H1 (cell line): Measurements from ENCODE around the gene ZNF184. TPM values are rescaled to one million over a fixed set of nuclear protein-coding genes. Genes with fewer than 3 reads are reported as not detected.

Experiments
- CHD7 ChIP-seq: fragments of 300-600 bp; sonication (generic); IDR thresholded peaks from 2 replicates; pipeline ENCODE4 v1.7.1; 2012; ENCODE audit warnings: low read length, moderate library complexity, mild to moderate bottlenecking, inconsistent platforms; ENCODE audit not compliant: insufficient replicate concordance
- POLR2AphosphoS5 ChIP-seq: IDR thresholded peaks from 2 replicates; pipeline ENCODE4 v1.6.1; 2011; ENCODE audit warnings: low read depth, low read length
- SAP30 ChIP-seq: fragments of 300-600 bp; sonication (generic); IDR thresholded peaks from 2 replicates; pipeline ENCODE4 v1.7.1; 2012; ENCODE audit warnings: low read length, moderate library complexity, mild to moderate bottlenecking, inconsistent platforms; ENCODE audit not compliant: insufficient read depth, insufficient replicate concordance
- polyA plus RNA-seq, 7 experiments: library from polyadenylated mRNA; depleted of rRNA in 3 of 7; stranded (reverse) in 5 of 7; unstranded in 2 of 7; fragments of >200 nt in 5 of 7; fragments of 200-250 nt in 2 of 7; gene quantifications; 1 replicate in 5 of 7; 2 replicates in 1 of 7; 4 replicates in 1 of 7; pipeline versions ENCODE4 v1.2.1 to v1.2.3, GENCODE V29; 2011 to 2013; ENCODE audit warnings: missing spikeins in 2 of 7, mixed read lengths in 2 of 7
- total RNA-seq: library from RNA; stranded (reverse); fragmentation: NEBNext Ultra II Directional; extraction: Animal tissue kit (Norgen Biotek cat#: 25700); gene quantifications from 2 replicates; pipeline ENCODE4 v1.2.1, GENCODE V29; 2021

ZNF184 gene
- total and polyA plus RNA-seq, 2 of the 8 experiments (the other 6 are each of a cell fraction or from before 2014, with no cell fraction given), result 1.9 to 12.3 TPM

DNA sequence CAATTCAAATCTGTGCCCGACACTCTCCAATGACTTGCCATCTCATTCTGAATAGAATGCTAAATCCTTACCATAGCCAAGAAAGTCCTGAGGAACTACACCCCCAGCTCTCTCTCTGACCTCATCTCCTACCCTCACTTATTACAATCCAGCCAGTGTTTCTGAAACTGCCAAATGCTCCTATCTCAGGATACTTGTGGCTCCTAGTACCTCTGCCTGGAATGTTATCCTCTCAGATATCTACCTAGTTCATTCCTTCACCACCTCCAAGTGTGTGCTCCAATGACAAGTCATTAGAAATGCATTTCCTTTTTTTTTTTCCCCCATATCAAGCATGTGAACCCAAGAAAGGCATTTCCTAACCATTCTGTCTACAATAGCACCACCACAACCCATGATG, 24.4 kb downstream of the ZNF184 start (continued):
- TF ChIP-seq CHD7 (no peak), SAP30 (no peak), POLR2AphosphoS5 (no peak)
